OCI-LY7 (cell line): ENCODE results near the gene CALR3.

ENCODE experiments used
- EZH2phosphoT487 ChIP-seq: fragments of 200-600 bp; sonication (generic); IDR thresholded peaks from 2 replicates; pipeline ENCODE4 v1.6.1; 2018; ENCODE audit warnings: low read depth, borderline replicate concordance, mild to moderate bottlenecking, mixed run types, antibody characterized with exemption, low read length, moderate library complexity, mixed read lengths
- TF ChIP-seq, protein P1 (sequence below): fragments of 200-600 bp; sonication (generic); conservative IDR thresholded peaks from 2 replicates; pipeline ENCODE4 v1.5.1; 2014; ENCODE audit warnings: mild to moderate bottlenecking, antibody characterized with exemption, low read length, moderate library complexity, mixed read lengths

DNA sequence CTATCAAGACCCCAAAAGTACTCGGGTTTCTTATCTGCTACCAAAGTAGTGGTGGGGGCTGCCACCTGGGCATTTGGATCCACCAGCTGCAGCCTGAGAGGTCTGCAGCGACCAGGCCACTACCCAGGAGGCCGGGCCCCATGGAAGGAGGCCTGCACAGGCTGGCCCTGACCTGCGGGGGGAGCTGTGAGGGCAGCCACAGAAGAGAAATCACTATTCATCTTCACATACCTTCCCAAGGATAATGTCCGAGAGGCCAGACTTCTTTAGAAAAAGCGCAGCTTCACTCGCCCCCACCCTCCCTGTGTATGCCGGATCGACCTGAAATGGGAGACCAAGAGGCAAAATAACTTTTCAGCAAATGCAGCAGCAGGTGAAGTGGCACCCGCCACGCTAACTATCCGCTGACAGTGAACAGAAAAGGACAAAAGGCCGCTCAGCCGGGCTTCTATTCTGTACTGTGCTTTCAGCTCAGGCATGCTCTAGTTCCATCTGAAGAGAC is 54.3 kb downstream of the CALR3 start:
- no peak for TF ChIP-seq EZH2phosphoT487
- TF ChIP-seq, protein P1, sequence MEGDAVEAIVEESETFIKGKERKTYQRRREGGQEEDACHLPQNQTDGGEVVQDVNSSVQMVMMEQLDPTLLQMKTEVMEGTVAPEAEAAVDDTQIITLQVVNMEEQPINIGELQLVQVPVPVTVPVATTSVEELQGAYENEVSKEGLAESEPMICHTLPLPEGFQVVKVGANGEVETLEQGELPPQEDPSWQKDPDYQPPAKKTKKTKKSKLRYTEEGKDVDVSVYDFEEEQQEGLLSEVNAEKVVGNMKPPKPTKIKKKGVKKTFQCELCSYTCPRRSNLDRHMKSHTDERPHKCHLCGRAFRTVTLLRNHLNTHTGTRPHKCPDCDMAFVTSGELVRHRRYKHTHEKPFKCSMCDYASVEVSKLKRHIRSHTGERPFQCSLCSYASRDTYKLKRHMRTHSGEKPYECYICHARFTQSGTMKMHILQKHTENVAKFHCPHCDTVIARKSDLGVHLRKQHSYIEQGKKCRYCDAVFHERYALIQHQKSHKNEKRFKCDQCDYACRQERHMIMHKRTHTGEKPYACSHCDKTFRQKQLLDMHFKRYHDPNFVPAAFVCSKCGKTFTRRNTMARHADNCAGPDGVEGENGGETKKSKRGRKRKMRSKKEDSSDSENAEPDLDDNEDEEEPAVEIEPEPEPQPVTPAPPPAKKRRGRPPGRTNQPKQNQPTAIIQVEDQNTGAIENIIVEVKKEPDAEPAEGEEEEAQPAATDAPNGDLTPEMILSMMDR = peak; percentile 83
